Activated CD4-positive, alpha-beta memory T cell treated with anti-CD3 and anti-CD28 coated beads, Interleukin-2, amount 10 ng/mL, durations not matched to agents 7 days and 5 days (primary cell): ENCODE measurements around the gene RNASET2. TPM values are rescaled to one million over a fixed set of nuclear protein-coding genes. Genes with fewer than 3 reads are reported as not detected.
"Not testable (repeated sequence)": the region's sequence is repeated elsewhere in the genome, so short reads cannot be mapped to it uniquely, and the experiment has no call there.

Source experiments
- CTCF ChIA-PET: fragments of 350-600 bp; sonication (Branson Sonifier 250); formaldehyde crosslinking; loops from one replicate; lab custom pipeline; 2021; ENCODE audit warnings: antibody characterized with exemption, inconsistent platforms; lab: Charles Lee
- POLR2A ChIA-PET: fragments of 350-600 bp; sonication (Branson Sonifier 250); formaldehyde crosslinking; loops from one replicate; lab custom pipeline; 2021; ENCODE audit warnings: antibody characterized with exemption; lab: Charles Lee
- DNase-seq: peaks from one replicate; pipeline ENCODE4 v3.0.0-alpha.2; 2020
- H3K27ac Mint-ChIP-seq: one replicate; pipeline ENCODE4 v1.8.0; 2021; ENCODE audit warnings: mild to moderate bottlenecking, mixed read lengths
- H3K27me3 Mint-ChIP-seq: one replicate; pipeline ENCODE4 v1.8.0; 2021; ENCODE audit warnings: mixed read lengths
- H3K36me3 Mint-ChIP-seq: one replicate; pipeline ENCODE4 v1.8.0; 2021; ENCODE audit warnings: low read depth, mixed read lengths
- H3K4me1 Mint-ChIP-seq: one replicate; pipeline ENCODE4 v1.8.0; 2021; ENCODE audit warnings: mixed read lengths
- H3K4me3 Mint-ChIP-seq: one replicate; pipeline ENCODE4 v1.8.0; 2021; ENCODE audit warnings: mild to moderate bottlenecking, mixed read lengths
- H3K9me3 Mint-ChIP-seq: one replicate; pipeline ENCODE4 v1.8.0; 2021; ENCODE audit warnings: mixed read lengths
- total RNA-seq, 2 experiments: library from RNA; stranded (reverse); gene quantifications; one replicate each; pipeline ENCODE4 v1.2.3, GENCODE V29; 2021

RNASET2 gene
- total RNA-seq, 2 experiments from 2014 or later: 107 to 112 TPM

GRCh38 chr6:166903027-166903426 lies 53.3 kb downstream of the RNASET2 start:
- Mint-ChIP-seq H3K27me3 (no peaks in the 10 kb centered on the region), H3K4me1 (peaks cover 16% of the 10 kb centered on the region), H3K27ac (no peak overlapping the region), H3K4me3 (no peak overlapping the region), H3K36me3 (no peaks in the 10 kb centered on the region), H3K9me3 (no peaks in the 10 kb centered on the region)
- CTCF ChIA-PET: no interaction called here
- POLR2A ChIA-PET: no interaction called here
- DNase-seq: no peak

GRCh38 chr6:166902211-166902755 lies 54.1 kb downstream of the RNASET2 start:
- H3K36me3 Mint-ChIP-seq: no peaks in the 10 kb centered on the region
- no peaks in the 10 kb centered on the region for H3K27me3 Mint-ChIP-seq
- H3K9me3 Mint-ChIP-seq: no peaks in the 10 kb centered on the region
- H3K27ac Mint-ChIP-seq: no peak overlapping the region
- POLR2A ChIA-PET: no interaction called here
- CTCF ChIA-PET: no interaction called here
- peaks cover 8% of the 10 kb centered on the region for H3K4me1 Mint-ChIP-seq
- no peak overlapping the region for H3K4me3 Mint-ChIP-seq
- DNase-seq: no peak

- no peaks in the 10 kb centered on the region for H3K36me3 Mint-ChIP-seq
- CTCF ChIA-PET: no interaction called here
- H3K9me3 Mint-ChIP-seq: no peaks in the 10 kb centered on the region
- H3K4me3 Mint-ChIP-seq: no peak overlapping the region
- no peak for DNase-seq
- no peaks in the 10 kb centered on the region for H3K27me3 Mint-ChIP-seq
- H3K27ac Mint-ChIP-seq: no peak overlapping the region
- POLR2A ChIA-PET: no interaction called here
- H3K4me1 Mint-ChIP-seq: peaks cover 2% of the 10 kb centered on the region
Measured at GRCh38 chr6:166901626-166902025, 54.7 kb downstream of the RNASET2 start.

GRCh38 chr6:166900956-166901607 lies 55.3 kb downstream of the RNASET2 start:
- ChIA-PET CTCF (no interaction called here), POLR2A (no interaction called here)
- H3K4me3 Mint-ChIP-seq: no peak overlapping the region
- no peaks in the 10 kb centered on the region for H3K36me3 Mint-ChIP-seq
- no peak for DNase-seq
- no peaks in the 10 kb centered on the region for H3K27me3 Mint-ChIP-seq
- no peak overlapping the region for H3K27ac Mint-ChIP-seq
- H3K9me3 Mint-ChIP-seq: no peaks in the 10 kb centered on the region
- no peaks in the 10 kb centered on the region for H3K4me1 Mint-ChIP-seq

- POLR2A ChIA-PET: no interaction called here
- Mint-ChIP-seq H3K27ac (no peak overlapping the region), H3K4me3 (no peak overlapping the region), H3K36me3 (no peaks in the 10 kb centered on the region), H3K9me3 (no peaks in the 10 kb centered on the region), H3K27me3 (no peaks in the 10 kb centered on the region), H3K4me1 (no peaks in the 10 kb centered on the region)
- no peak for DNase-seq
- CTCF ChIA-PET: no interaction called here
Measured at GRCh38 chr6:166900130-166900708, 56.1 kb downstream of the RNASET2 start.

- Mint-ChIP-seq H3K9me3 (no peaks in the 10 kb centered on the region), H3K27ac (no peak overlapping the region), H3K36me3 (no peaks in the 10 kb centered on the region), H3K27me3 (no peaks in the 10 kb centered on the region), H3K4me3 (no peak overlapping the region), H3K4me1 (no peaks in the 10 kb centered on the region)
- ChIA-PET CTCF (no interaction called here), POLR2A (no interaction called here)
- DNase-seq: no peak
Measured at GRCh38 chr6:166898910-166899309, 57.4 kb downstream of the RNASET2 start.

- H3K36me3 Mint-ChIP-seq, POLR2A ChIA-PET, H3K9me3 Mint-ChIP-seq, H3K4me3 Mint-ChIP-seq, H3K4me1 Mint-ChIP-seq, H3K27ac Mint-ChIP-seq, H3K27me3 Mint-ChIP-seq, DNase-seq, CTCF ChIA-PET: not testable (repeated sequence)
Measured at GRCh38 chr6:166894614-166895013, 61.7 kb downstream of the RNASET2 start.

- H3K36me3 Mint-ChIP-seq, CTCF ChIA-PET, H3K4me1 Mint-ChIP-seq, H3K4me3 Mint-ChIP-seq, DNase-seq, H3K27ac Mint-ChIP-seq, POLR2A ChIA-PET, H3K27me3 Mint-ChIP-seq: not testable (repeated sequence)
- peaks cover 15% of the 10 kb centered on the region for H3K9me3 Mint-ChIP-seq
Measured at GRCh38 chr6:166892472-166892871, 63.9 kb downstream of the RNASET2 start.

GRCh38 chr6:166886773-166887172 lies 69.6 kb downstream of the RNASET2 start:
- CTCF ChIA-PET, H3K4me1 Mint-ChIP-seq, H3K4me3 Mint-ChIP-seq, H3K27ac Mint-ChIP-seq, H3K27me3 Mint-ChIP-seq, H3K36me3 Mint-ChIP-seq, POLR2A ChIA-PET, DNase-seq: not testable (repeated sequence)
- peaks cover 15% of the 10 kb centered on the region for H3K9me3 Mint-ChIP-seq

GRCh38 chr6:166884958-166885357 lies 71.4 kb downstream of the RNASET2 start:
- H3K4me3 Mint-ChIP-seq, CTCF ChIA-PET, POLR2A ChIA-PET, H3K9me3 Mint-ChIP-seq, DNase-seq, H3K4me1 Mint-ChIP-seq, H3K36me3 Mint-ChIP-seq, H3K27me3 Mint-ChIP-seq, H3K27ac Mint-ChIP-seq: not testable (repeated sequence)

- no peaks in the 10 kb centered on the region for H3K4me1 Mint-ChIP-seq
- H3K27me3 Mint-ChIP-seq: no peaks in the 10 kb centered on the region
- POLR2A ChIA-PET: no interaction called here
- no peaks in the 10 kb centered on the region for H3K9me3 Mint-ChIP-seq
- CTCF ChIA-PET: no interaction called here
- no peak overlapping the region for H3K27ac Mint-ChIP-seq
- DNase-seq: no peak
- no peak overlapping the region for H3K4me3 Mint-ChIP-seq
- H3K36me3 Mint-ChIP-seq: no peaks in the 10 kb centered on the region
Measured at GRCh38 chr6:166879594-166879993, 76.8 kb downstream of the RNASET2 start.
